HepG2 (cell line): ENCODE results near the gene EDN3. TPM values are rescaled to one million over a fixed set of nuclear protein-coding genes. Genes with fewer than 3 reads are reported as not detected.

ENCODE experiments used
- ATAC-seq: fragments of 200-7000 bp; cut with Tn5 transposase; 3 replicates; pipeline ENCODE4 v1.9.1; 2020; ENCODE audit warnings: mild to moderate bottlenecking, moderate library complexity
- BruUV-seq: library from RNA; stranded (reverse); fragments of 400-500 nt; replicated peaks from 2 replicates; lab custom pipeline; 2021; lab: Mats Ljungman, UMichigan
- CTCF ChIA-PET: fragments of 300-600 bp; formaldehyde crosslinking; extraction: SDS; loops from one replicate; lab custom pipeline; 2021; ENCODE audit warnings: low total read pairs, inconsistent platforms, low intra/inter-chr PET ratio; lab: Yijun Ruan, JAX
- POLR2A ChIA-PET: fragments of 350-600 bp; sonication (Branson Sonifier 250); formaldehyde crosslinking; loops from one replicate; lab custom pipeline; 2020; ENCODE audit warnings: antibody characterized with exemption, inconsistent platforms; lab: Yijun Ruan, JAX
- DNase-seq: peaks from one replicate; pipeline ENCODE4 v3.0.0-alpha.2; 2015; ENCODE audit warnings: low spot score
- FAIRE-seq: peaks from 3 replicates; lab custom pipeline; 2011; peaks lifted over from hg19 to GRCh38; lab: Jason Lieb, UNC
- H2AFZ ChIP-seq: one replicate; pipeline ENCODE4 v1.6.1; 2011; ENCODE audit warnings: low read length, inconsistent platforms
- H3K27ac ChIP-seq: fragments of 300-600 bp; 3 replicates; pipeline ENCODE4 v1.8.0; 2011; ENCODE audit warnings: mixed run types, mild to moderate bottlenecking, mixed read lengths, low read length, inconsistent platforms; ENCODE audit not compliant: insufficient read depth; ENCODE audit errors: extremely low read length
- H3K27me3 ChIP-seq, 2 experiments: fragments of 200-600 bp in 1 of 2; 2 replicates in 1 of 2; 3 replicates in 1 of 2; pipeline versions ENCODE4 v1.6.0 to v1.8.0; 2011; ENCODE audit warnings: low read length in 2 of 2, mild to moderate bottlenecking in 2 of 2, moderate library complexity in 2 of 2, inconsistent platforms in 1 of 2; ENCODE audit not compliant: insufficient read depth in 2 of 2, control insufficient read depth in 1 of 2
- H3K36me3 ChIP-seq, 2 experiments: fragments of 200-600 bp in 1 of 2; replicated peaks in 1 of 2; 2 replicates in 1 of 2; 3 replicates in 1 of 2; pipeline versions ENCODE4 v1.5.1 to v1.8.0; 2011; ENCODE audit warnings: low read length in 2 of 2, inconsistent platforms in 1 of 2; ENCODE audit not compliant: insufficient read depth in 2 of 2, control insufficient read depth in 1 of 2
- H3K4me1 ChIP-seq: 2 replicates; pipeline ENCODE4 v1.5.1; 2012; ENCODE audit warnings: low read length, inconsistent platforms; ENCODE audit not compliant: insufficient read depth
- H3K4me2 ChIP-seq: 2 replicates; pipeline ENCODE4 v1.6.0; 2011; ENCODE audit warnings: low read depth, low read length, inconsistent platforms
- H3K4me3 ChIP-seq, 3 experiments: fragments of 200-600 bp in 1 of 3; sonication (generic), shearing (Covaris generic) in 1 of 3; replicated peaks in 1 of 3; 2 replicates each; pipeline ENCODE4 v1.5.1; 2011 to 2016; ENCODE audit warnings: low read length in 3 of 3, inconsistent platforms in 2 of 3, low read depth in 2 of 3, mild to moderate bottlenecking in 2 of 3, control low read depth in 1 of 3, mixed read lengths in 1 of 3; ENCODE audit not compliant: insufficient read depth in 1 of 3
- H3K79me2 ChIP-seq: one replicate; pipeline ENCODE4 v1.6.1; 2011; ENCODE audit warnings: low read length, inconsistent platforms; ENCODE audit not compliant: insufficient read depth
- H3K9ac ChIP-seq: 2 replicates; pipeline ENCODE4 v1.6.0; 2011; ENCODE audit warnings: mild to moderate bottlenecking, low read depth, low read length, inconsistent platforms; ENCODE audit not compliant: insufficient read depth
- H3K9me3 ChIP-seq: 2 replicates; pipeline ENCODE4 v1.5.1; 2012; ENCODE audit warnings: mild to moderate bottlenecking, low read length
- H4K20me1 ChIP-seq: 2 replicates; pipeline ENCODE4 v1.6.0; 2011; ENCODE audit warnings: inconsistent platforms, mild to moderate bottlenecking, low read length, moderate library complexity; ENCODE audit not compliant: insufficient read depth
- ATF1 ChIP-seq: IDR thresholded peaks from 2 replicates; pipeline ENCODE4 v1.6.1; 2016; ENCODE audit warnings: mild to moderate bottlenecking, control low read depth
- DRAP1 ChIP-seq: IDR thresholded peaks from 2 replicates; pipeline ENCODE4 v1.6.1; 2016; ENCODE audit warnings: missing genetic modification reagents, missing compliant biosample characterization
- ESRRA ChIP-seq: sonication (generic); formaldehyde crosslinking; IDR thresholded peaks from 2 replicates; pipeline ENCODE4 v1.5.1; 2020; ENCODE audit warnings: mild to moderate bottlenecking, low read depth, missing genetic modification reagents
- FOXK2 ChIP-seq: fragments of 450-650 bp; IDR thresholded peaks from 2 replicates; pipeline ENCODE4 v1.6.1; 2016
- HNRNPH1 ChIP-seq: fragments of 200-400 bp; formaldehyde crosslinking; optimal IDR thresholded peaks from 2 replicates; pipeline ENCODE3; 2017; ENCODE audit warnings: mild to moderate bottlenecking, low read depth, low read length
- MZF1 ChIP-seq: sonication (generic); formaldehyde crosslinking; IDR thresholded peaks from 2 replicates; pipeline ENCODE4 v1.8.1; 2023; ENCODE audit warnings: mild to moderate bottlenecking, missing genetic modification reagents, borderline replicate concordance
- POLR2AphosphoS5 ChIP-seq: IDR thresholded peaks from 2 replicates; pipeline ENCODE4 v1.6.1; 2012; ENCODE audit warnings: low read depth, low read length
- THAP11 ChIP-seq: IDR thresholded peaks from 2 replicates; pipeline ENCODE4 v1.6.1; 2016; ENCODE audit warnings: missing biosample characterization, missing genetic modification reagents
- ZBTB8A ChIP-seq: sonication (generic); formaldehyde crosslinking; IDR thresholded peaks from 2 replicates; pipeline ENCODE4 v1.4.0; 2020; ENCODE audit warnings: mild to moderate bottlenecking, low read depth, missing genetic modification reagents, borderline replicate concordance
- ZFP41 ChIP-seq: sonication (generic); formaldehyde crosslinking; IDR thresholded peaks from 2 replicates; pipeline ENCODE4 v1.4.0; 2020; ENCODE audit warnings: mild to moderate bottlenecking, missing genetic modification reagents, borderline replicate concordance
- ZNF772 ChIP-seq: sonication (generic); formaldehyde crosslinking; IDR thresholded peaks from 2 replicates; pipeline ENCODE4 v1.5.0; 2020; ENCODE audit warnings: mild to moderate bottlenecking, missing genetic modification reagents
- WGBS: methylation state at CpG from one replicate; pipeline ENCODE4 v1.1.6; 2017; ENCODE audit warnings: low lambda C conversion rate; 5-methylcytosine and 5-hydroxymethylcytosine counted together
- in situ Hi-C: cut with HindIII; loops from 2 replicates; pipeline ENCODE4 v1.10.0; 2017; ENCODE audit warnings: low pct_unique_long_range_greater_than_20kb; ENCODE audit not compliant: extremely low pct_ligation_motif_present
- intact Hi-C: fragments of 100-400 bp; cut with micrococcal nuclease; formaldehyde crosslinking; loops from one replicate; pipeline ENCODE4 v1.10.0; 2022; ENCODE audit not compliant: unreplicated experiment
- polyA plus RNA-seq, 8 experiments: library from polyadenylated mRNA; depleted of rRNA in 3 of 8; stranded (reverse) in 7 of 8; unstranded in 1 of 8; fragments of >200 nt; fragmentation: Illumina TruSeq in 4 of 8; extraction: Trizol in 4 of 8; gene quantifications; 2 replicates each; pipeline versions ENCODE4 v1.2.1 to v1.2.3, GENCODE V29; 2011 to 2016; ENCODE audit warnings: low read depth in 4 of 8, missing spikeins in 1 of 8, mixed read lengths in 1 of 8; ENCODE audit not compliant: insufficient read depth in 1 of 8
- total RNA-seq, 5 experiments: library from RNA; depleted of rRNA; stranded (reverse); fragments of >200 nt; fragmentation: Illumina TruSeq; extraction: Trizol; gene quantifications; 2 replicates each; pipeline ENCODE4 v1.2.3, GENCODE V29; 2016; ENCODE audit warnings: low read depth in 1 of 5
- TF ChIP-seq, protein P1 (sequence below), 2 experiments: IDR thresholded peaks; 2 replicates each; pipeline ENCODE4 v1.6.1; 2011 to 2012; ENCODE audit warnings: low read length in 2 of 2, borderline replicate concordance in 1 of 2, low read depth in 1 of 2, mild to moderate bottlenecking in 1 of 2, moderate library complexity in 1 of 2

The EDN3 gene
- total and polyA plus RNA-seq, 2 of the 13 experiments (the other 11 are each of a cell fraction or from before 2014, with no cell fraction given) = not detected

GRCh38 chr20:59346061-59346460 lies 45.6 kb downstream of the EDN3 start (continued):
- TF ChIP-seq THAP11 = no peak
- no peak for TF ChIP-seq DRAP1 (CRISPR knock-in tag)
- TF ChIP-seq ZFP41 (CRISPR knock-in tag) = no peak
- TF ChIP-seq ATF1 (CRISPR knock-in tag) = no peak
- TF ChIP-seq, protein P1, sequence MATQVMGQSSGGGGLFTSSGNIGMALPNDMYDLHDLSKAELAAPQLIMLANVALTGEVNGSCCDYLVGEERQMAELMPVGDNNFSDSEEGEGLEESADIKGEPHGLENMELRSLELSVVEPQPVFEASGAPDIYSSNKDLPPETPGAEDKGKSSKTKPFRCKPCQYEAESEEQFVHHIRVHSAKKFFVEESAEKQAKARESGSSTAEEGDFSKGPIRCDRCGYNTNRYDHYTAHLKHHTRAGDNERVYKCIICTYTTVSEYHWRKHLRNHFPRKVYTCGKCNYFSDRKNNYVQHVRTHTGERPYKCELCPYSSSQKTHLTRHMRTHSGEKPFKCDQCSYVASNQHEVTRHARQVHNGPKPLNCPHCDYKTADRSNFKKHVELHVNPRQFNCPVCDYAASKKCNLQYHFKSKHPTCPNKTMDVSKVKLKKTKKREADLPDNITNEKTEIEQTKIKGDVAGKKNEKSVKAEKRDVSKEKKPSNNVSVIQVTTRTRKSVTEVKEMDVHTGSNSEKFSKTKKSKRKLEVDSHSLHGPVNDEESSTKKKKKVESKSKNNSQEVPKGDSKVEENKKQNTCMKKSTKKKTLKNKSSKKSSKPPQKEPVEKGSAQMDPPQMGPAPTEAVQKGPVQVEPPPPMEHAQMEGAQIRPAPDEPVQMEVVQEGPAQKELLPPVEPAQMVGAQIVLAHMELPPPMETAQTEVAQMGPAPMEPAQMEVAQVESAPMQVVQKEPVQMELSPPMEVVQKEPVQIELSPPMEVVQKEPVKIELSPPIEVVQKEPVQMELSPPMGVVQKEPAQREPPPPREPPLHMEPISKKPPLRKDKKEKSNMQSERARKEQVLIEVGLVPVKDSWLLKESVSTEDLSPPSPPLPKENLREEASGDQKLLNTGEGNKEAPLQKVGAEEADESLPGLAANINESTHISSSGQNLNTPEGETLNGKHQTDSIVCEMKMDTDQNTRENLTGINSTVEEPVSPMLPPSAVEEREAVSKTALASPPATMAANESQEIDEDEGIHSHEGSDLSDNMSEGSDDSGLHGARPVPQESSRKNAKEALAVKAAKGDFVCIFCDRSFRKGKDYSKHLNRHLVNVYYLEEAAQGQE (IDR thresholded peaks at IDR 0.05; ENCODE audit: borderline replicate concordance in 1 of 2, low read depth in 1 of 2, low read length in 2 of 2) = no peak
- no peak for TF ChIP-seq MZF1 (CRISPR knock-in tag)
- TF ChIP-seq ESRRA = no peak
- no peak for TF ChIP-seq ZBTB8A (CRISPR knock-in tag)
- no peak for TF ChIP-seq ZNF772 (CRISPR knock-in tag)

- WGBS = 17% methylated on average over 1 of the region's 1 CpG
- POLR2A ChIA-PET = no interaction called here
- CTCF ChIA-PET = no interaction called here
- no peak for TF ChIP-seq POLR2AphosphoS5
- TF ChIP-seq HNRNPH1 = no peak
- peak; percentile 53; the same call in 1 of the 2 replicates for TF ChIP-seq FOXK2
Measured at GRCh38 chr20:59349277-59349676, 48.9 kb downstream of the EDN3 start.

More at GRCh38 chr20:59349277-59349676, 48.9 kb downstream of the EDN3 start:
- ATAC-seq = no peak
- no peak overlapping the region for H3K27ac ChIP-seq
- FAIRE-seq = peak; percentile 28
- H3K4me1 ChIP-seq = peaks cover 18% of the 10 kb centered on the region
- no peak overlapping the region for H3K4me3 ChIP-seq
- intact Hi-C loops = no loop called here
- no TSS peak for BruUV-seq
- in situ Hi-C loops = no loop called here
- no peak for DNase-seq
- H3K9ac ChIP-seq = no peak overlapping the region
- no peak overlapping the region for H3K4me2 ChIP-seq
- H3K36me3 ChIP-seq = no peaks in the 10 kb centered on the region
- no peaks in the 10 kb centered on the region for H4K20me1 ChIP-seq
- H3K79me2 ChIP-seq = no peaks in the 10 kb centered on the region
- no peaks in the 10 kb centered on the region; a peak in 3 of 5 replicates for H3K27me3 ChIP-seq
- no peaks in the 10 kb centered on the region for H3K9me3 ChIP-seq
- no peak overlapping the region for H2AFZ ChIP-seq
